Testis (tissue), 2 donors: ENCODE results near the gene ITSN2.

Experiments used
- POLR2A ChIP-seq: fragments of 450-650 bp; IDR thresholded peaks from one replicate; pipeline ENCODE4 v1.6.1; 2017; ENCODE audit warnings: antibody characterized with exemption, mild to moderate bottlenecking, moderate library complexity
- TF ChIP-seq, protein P1 (sequence below), 3 experiments: fragments of 450-650 bp in 2 of 3; fragments of 200-600 bp in 1 of 3; sonication (generic) in 1 of 3; IDR thresholded peaks; one replicate each; pipeline ENCODE4 v1.5.1; 2016 to 2019; ENCODE audit warnings: antibody characterized with exemption in 3 of 3, mild to moderate bottlenecking in 2 of 3, moderate library complexity in 1 of 3

GRCh38 chr2:24209389-24210105 is 150.8 kb downstream of the ITSN2 start:
- TF ChIP-seq, protein P1, sequence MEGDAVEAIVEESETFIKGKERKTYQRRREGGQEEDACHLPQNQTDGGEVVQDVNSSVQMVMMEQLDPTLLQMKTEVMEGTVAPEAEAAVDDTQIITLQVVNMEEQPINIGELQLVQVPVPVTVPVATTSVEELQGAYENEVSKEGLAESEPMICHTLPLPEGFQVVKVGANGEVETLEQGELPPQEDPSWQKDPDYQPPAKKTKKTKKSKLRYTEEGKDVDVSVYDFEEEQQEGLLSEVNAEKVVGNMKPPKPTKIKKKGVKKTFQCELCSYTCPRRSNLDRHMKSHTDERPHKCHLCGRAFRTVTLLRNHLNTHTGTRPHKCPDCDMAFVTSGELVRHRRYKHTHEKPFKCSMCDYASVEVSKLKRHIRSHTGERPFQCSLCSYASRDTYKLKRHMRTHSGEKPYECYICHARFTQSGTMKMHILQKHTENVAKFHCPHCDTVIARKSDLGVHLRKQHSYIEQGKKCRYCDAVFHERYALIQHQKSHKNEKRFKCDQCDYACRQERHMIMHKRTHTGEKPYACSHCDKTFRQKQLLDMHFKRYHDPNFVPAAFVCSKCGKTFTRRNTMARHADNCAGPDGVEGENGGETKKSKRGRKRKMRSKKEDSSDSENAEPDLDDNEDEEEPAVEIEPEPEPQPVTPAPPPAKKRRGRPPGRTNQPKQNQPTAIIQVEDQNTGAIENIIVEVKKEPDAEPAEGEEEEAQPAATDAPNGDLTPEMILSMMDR (IDR thresholded peaks at IDR 0.05), result no peak
- TF ChIP-seq POLR2A, result no peak
